K562 (cell line): ENCODE measurements around the gene DENND5B.

Source experiments
- CTCF ChIP-seq, 3 experiments: IDR thresholded peaks in 2 of 3; conservative IDR thresholded peaks in 1 of 3; 2 replicates each; pipeline ENCODE4 v1.5.1; 2011 to 2012; ENCODE audit warnings: low read length in 3 of 3, mild to moderate bottlenecking in 3 of 3, control low read depth in 2 of 3, improper control_type of control experiment in 1 of 3, inconsistent platforms in 1 of 3, low read depth in 1 of 3, mixed read lengths in 1 of 3, moderate library complexity in 1 of 3; ENCODE audit not compliant: insufficient read depth in 2 of 3
- MAX ChIP-seq: sonication (generic); formaldehyde crosslinking; IDR thresholded peaks from 2 replicates; pipeline ENCODE4 v1.9.0; 2022; ENCODE audit warnings: mild to moderate bottlenecking, missing genetic modification reagents
- TCF7L2 ChIP-seq: fragments of 150-350 bp; IDR thresholded peaks from 2 replicates; pipeline ENCODE4 v1.6.1; 2016; ENCODE audit warnings: low read depth, mild to moderate bottlenecking, low read length, moderate library complexity
- TGIF2 ChIP-seq: sonication (generic); formaldehyde crosslinking; IDR thresholded peaks from 2 replicates; pipeline ENCODE4 v1.8.1; 2022; ENCODE audit warnings: mild to moderate bottlenecking, missing genetic modification reagents, moderate library complexity
- U2AF1 ChIP-seq: fragments of 200-400 bp; formaldehyde crosslinking; optimal IDR thresholded peaks from 2 replicates; pipeline ENCODE3; 2017; ENCODE audit warnings: mild to moderate bottlenecking, low read depth, low read length, moderate library complexity

- no peak for TF ChIP-seq U2AF1
- no peak for TF ChIP-seq CTCF (IDR thresholded peaks at IDR 0.05 in 2 of 3, conservative IDR thresholded peaks at IDR 0.05 in 1 of 3; ENCODE audit: insufficient read depth in 2 of 3, low read depth in 1 of 3, low read length in 3 of 3)
- no peak for TF ChIP-seq TGIF2
- no peak for TF ChIP-seq MAX (CRISPR knock-in tag)
- TF ChIP-seq TCF7L2, result no peak
Observed at GRCh38 chr12:31479516-31480210, 111.3 kb downstream of the DENND5B start.
